MCF 10A (cell line): ENCODE measurements around the gene MRRF. TPM values are rescaled to one million over a fixed set of nuclear protein-coding genes. Genes with fewer than 3 reads are reported as not detected.

Experiments used
- BruUV-seq: library from RNA; stranded (reverse); fragments of 400-500 nt; replicated peaks from 2 replicates; lab custom pipeline; 2021; lab: Mats Ljungman, UMichigan
- CTCF ChIA-PET: fragments of 300-600 bp; sonication (Branson Sonifier 250); formaldehyde crosslinking; extraction: SDS; loops from one replicate; lab custom pipeline; 2021; ENCODE audit warnings: antibody characterized with exemption, inconsistent platforms; lab: Yijun Ruan, JAX
- POLR2A ChIA-PET: fragments of 300-600, 350-650 bp; sonication (Branson Sonifier 250); formaldehyde crosslinking; extraction: SDS; loops from one replicate; lab custom pipeline; 2020; ENCODE audit warnings: antibody characterized with exemption, inconsistent platforms; lab: Yijun Ruan, JAX
- DNase-seq: peaks from one replicate; pipeline ENCODE4 v3.0.0-alpha.2; 2018; ENCODE audit not compliant: unreplicated experiment
- H3K27ac Mint-ChIP-seq: one replicate; pipeline ENCODE4 v1.8.0; 2022; ENCODE audit warnings: mild to moderate bottlenecking, low read depth, mixed read lengths; ENCODE audit not compliant: unreplicated experiment
- H3K27me3 Mint-ChIP-seq: one replicate; pipeline ENCODE4 v1.8.0; 2022; ENCODE audit warnings: mixed read lengths; ENCODE audit not compliant: insufficient read depth, unreplicated experiment
- H3K36me3 Mint-ChIP-seq: one replicate; pipeline ENCODE4 v1.8.0; 2022; ENCODE audit warnings: mild to moderate bottlenecking, moderate library complexity, mixed read lengths; ENCODE audit not compliant: insufficient read depth, unreplicated experiment
- H3K4me1 Mint-ChIP-seq: one replicate; pipeline ENCODE4 v1.8.0; 2022; ENCODE audit warnings: mixed read lengths; ENCODE audit not compliant: insufficient read depth, unreplicated experiment
- H3K4me3 Mint-ChIP-seq: one replicate; pipeline ENCODE4 v1.8.0; 2022; ENCODE audit warnings: mild to moderate bottlenecking, moderate library complexity, mixed read lengths; ENCODE audit not compliant: unreplicated experiment
- H3K9me3 Mint-ChIP-seq: one replicate; pipeline ENCODE4 v1.8.0; 2022; ENCODE audit warnings: mixed read lengths; ENCODE audit not compliant: unreplicated experiment
- intact Hi-C: fragments of 100-400 bp; cut with micrococcal nuclease; formaldehyde crosslinking; loops from 2 replicates; pipeline ENCODE4 v1.14.1; 2022
- total RNA-seq: library from RNA; stranded (reverse); gene quantifications from 2 replicates; pipeline ENCODE4 v1.2.3, GENCODE V29; 2022
- TF ChIP-seq, protein P1 (sequence below): fragments of 200-600 bp; IDR thresholded peaks from one replicate; pipeline ENCODE4 v1.8.0; 2022; ENCODE audit warnings: antibody characterized with exemption, mild to moderate bottlenecking; ENCODE audit not compliant: unreplicated experiment

The MRRF gene
- total RNA-seq, 1 experiment from 2014 or later, result 90.3 TPM

DNA sequence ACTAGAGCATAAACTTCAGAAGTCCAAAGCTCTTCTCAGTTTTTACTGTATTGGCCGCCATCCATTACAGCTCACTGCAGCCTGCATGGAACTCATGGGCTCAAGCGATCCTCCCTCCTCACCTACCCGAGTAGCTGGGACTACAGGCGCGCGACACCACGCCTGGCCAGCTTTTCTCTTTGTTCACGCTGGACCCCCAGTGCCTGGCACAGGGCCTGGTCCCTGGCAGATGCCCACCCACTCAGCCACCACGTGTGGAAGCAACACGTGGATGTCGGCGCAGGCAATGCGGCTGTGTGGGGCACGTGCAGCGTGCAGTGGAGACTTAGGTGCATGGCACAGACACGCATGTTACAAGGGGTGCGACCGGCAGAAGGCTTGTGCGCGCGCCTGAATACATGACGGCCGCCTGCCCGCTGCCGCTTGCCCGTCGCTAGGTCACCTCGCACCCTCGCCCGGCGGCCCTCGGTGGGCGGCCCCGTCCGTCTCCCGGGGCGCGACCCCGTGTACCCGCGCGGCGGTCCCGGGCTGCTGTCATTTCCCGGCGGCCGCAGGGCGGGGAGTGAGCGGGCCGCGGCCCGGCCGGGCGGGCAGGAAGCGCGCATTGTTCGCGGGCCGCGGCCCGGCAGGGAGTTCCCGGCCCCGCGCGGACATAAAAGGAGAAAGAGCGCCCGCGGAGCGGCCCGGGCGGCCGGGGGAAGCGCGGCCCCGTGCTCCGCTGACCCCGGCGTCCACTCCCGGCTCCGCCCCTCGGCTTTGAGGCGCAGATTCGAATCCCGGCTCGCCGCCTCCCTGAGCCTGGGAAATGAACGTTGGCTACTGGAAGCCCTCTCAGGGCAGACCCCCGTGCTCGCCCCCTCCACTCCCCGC is 82.0 kb downstream of the MRRF start:
- Mint-ChIP-seq H3K4me3 (peak overlapping the region; percentile 63), H3K27ac (no peak overlapping the region), H3K9me3 (no peaks in the 10 kb centered on the region), H3K4me1 (no peaks in the 10 kb centered on the region), H3K27me3 (no peaks in the 10 kb centered on the region), H3K36me3 (no peaks in the 10 kb centered on the region)
- TF ChIP-seq, protein P1, sequence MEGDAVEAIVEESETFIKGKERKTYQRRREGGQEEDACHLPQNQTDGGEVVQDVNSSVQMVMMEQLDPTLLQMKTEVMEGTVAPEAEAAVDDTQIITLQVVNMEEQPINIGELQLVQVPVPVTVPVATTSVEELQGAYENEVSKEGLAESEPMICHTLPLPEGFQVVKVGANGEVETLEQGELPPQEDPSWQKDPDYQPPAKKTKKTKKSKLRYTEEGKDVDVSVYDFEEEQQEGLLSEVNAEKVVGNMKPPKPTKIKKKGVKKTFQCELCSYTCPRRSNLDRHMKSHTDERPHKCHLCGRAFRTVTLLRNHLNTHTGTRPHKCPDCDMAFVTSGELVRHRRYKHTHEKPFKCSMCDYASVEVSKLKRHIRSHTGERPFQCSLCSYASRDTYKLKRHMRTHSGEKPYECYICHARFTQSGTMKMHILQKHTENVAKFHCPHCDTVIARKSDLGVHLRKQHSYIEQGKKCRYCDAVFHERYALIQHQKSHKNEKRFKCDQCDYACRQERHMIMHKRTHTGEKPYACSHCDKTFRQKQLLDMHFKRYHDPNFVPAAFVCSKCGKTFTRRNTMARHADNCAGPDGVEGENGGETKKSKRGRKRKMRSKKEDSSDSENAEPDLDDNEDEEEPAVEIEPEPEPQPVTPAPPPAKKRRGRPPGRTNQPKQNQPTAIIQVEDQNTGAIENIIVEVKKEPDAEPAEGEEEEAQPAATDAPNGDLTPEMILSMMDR, result no peak
- no TSS peak for BruUV-seq
- DNase-seq, result no peak
- intact Hi-C loops, result no loop called here
- ChIA-PET CTCF (interaction anchor here (0.7 to 18.2 kb wide), 8 partner anchors 25 to 660 kb away, joined by 3 to 473 read pairs (median 3); no protein-coding TSS in a partner anchor), POLR2A (interaction anchor here (0.5 to 0.7 kb wide), 3 partner anchors 78 to 222 kb away, joined by 3 read pairs; no protein-coding TSS in a partner anchor)

DNA sequence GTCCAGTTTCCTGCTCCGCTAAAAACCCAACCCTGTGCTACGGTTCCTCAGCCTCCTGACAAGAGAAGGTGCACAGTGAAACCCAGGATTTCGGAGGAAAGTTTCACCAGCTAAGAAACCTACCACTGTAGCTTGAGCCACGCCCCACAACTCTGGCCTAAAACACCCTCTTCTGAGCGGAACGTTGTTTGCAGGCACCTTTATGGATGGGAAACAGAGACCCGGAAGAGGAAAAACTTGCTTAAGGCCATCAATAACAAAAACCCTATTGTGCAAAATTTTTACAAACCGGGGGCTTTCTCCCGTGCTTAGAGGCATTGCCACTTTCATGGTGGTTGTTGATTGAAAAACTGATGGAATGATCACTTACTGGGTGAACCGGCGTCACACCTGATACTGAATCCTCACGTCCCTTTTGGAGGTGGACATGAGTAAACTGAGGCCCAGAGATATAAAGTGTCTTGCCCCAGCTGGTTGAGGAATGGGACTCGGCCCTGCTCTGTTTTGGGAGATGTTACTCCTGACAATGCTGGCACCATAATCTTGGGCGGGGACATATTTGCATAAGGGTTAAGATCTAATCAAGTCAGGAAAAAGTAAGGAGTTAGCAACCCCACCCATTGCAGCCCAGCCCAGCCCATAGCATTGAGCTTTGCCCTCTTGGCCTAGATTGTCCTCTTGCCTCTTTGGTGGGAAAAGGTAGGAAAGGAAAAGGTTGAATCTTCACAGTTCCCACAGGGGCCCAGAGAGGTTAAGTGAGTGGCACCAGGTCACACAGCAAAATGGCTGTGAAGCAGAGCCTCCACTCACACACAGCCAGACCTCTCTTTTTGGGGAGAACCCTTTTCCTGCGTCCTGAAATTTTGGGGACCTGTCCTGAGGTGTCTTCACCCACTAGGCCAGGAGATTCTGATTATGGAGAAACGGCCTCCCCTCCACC is 82.9 kb downstream of the MRRF start:
- Mint-ChIP-seq H3K36me3 (no peaks in the 10 kb centered on the region), H3K4me3 (peak overlapping the region; percentile 63), H3K27ac (no peak overlapping the region), H3K27me3 (no peaks in the 10 kb centered on the region), H3K9me3 (no peaks in the 10 kb centered on the region), H3K4me1 (no peaks in the 10 kb centered on the region)
- BruUV-seq, result no TSS peak
- CTCF ChIA-PET, result interaction anchor here (0.5 to 18.2 kb wide), 10 partner anchors 10 to 687 kb away, joined by 3 to 473 read pairs (median 4); no protein-coding TSS in a partner anchor
- TF ChIP-seq, protein P1, result no peak
- DNase-seq, result no peak
- intact Hi-C loops, result no loop called here
- POLR2A ChIA-PET, result interaction anchor here (0.7 kb wide), 1 partner anchor 222 kb away, joined by 3 read pairs; no protein-coding TSS in a partner anchor

DNA sequence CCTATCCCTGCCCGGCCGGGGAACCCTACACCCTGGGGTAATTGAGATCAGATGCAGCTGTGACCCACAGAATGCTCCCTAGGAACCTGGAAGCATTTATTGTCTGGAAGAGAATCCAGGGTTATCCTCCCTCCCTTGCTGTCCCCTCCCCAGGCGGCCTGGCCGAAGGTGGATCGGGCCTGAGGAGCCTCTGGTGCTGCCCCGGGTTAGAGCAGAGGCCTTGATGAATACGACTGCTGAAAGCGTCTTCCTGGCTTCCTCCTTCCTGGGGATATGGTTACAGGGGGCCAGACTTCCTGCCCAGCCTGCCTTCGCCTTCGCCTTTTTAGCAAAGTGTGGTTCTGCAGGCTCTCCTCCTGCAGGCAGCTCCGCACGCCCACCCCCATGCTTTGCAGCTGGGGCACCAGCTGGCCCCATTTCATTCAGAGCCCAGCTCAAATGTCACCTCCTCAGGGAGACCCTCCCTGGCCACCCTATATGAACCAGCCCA is 83.7 kb downstream of the MRRF start:
- TF ChIP-seq, protein P1, result no peak
- BruUV-seq, result no TSS peak
- Mint-ChIP-seq H3K27me3 (no peaks in the 10 kb centered on the region), H3K36me3 (no peaks in the 10 kb centered on the region), H3K9me3 (no peaks in the 10 kb centered on the region), H3K27ac (peak overlapping the region; percentile 3), H3K4me1 (no peaks in the 10 kb centered on the region), H3K4me3 (no peak overlapping the region)
- no peak for DNase-seq
- intact Hi-C loops, result no loop called here
- ChIA-PET CTCF (interaction anchor here (0.5 to 18.2 kb wide), 8 partner anchors 11 to 687 kb away, joined by 3 to 473 read pairs (median 4); no protein-coding TSS in a partner anchor), POLR2A (no interaction called here)
